ENCODE data around the gene FAM53B. TPM values are rescaled to one million over a fixed set of nuclear protein-coding genes. Genes with fewer than 3 reads are reported as not detected.
A peak's percentile ranks its signal among the peaks of the same experiment; 100 is the strongest.

FAM53B gene
- total and polyA plus RNA-seq, 4 donors = 14.6 to 45.4 (median 18.2) TPM

DNA sequence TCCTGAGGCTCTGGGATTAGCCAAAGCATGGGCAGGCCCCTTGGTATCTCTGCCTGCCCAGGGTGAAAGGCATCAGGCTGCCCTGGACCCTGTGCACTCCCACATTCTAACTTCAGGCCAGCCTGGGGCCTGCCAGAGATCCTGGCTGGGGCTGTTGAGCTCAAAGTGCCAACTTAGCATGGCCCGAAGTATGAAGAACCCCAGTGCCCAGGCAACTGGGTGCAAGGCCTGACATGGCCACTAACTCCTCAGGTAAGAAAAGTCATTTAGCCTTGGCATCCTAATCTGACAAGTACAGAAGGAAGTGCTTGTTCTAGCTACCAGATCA is 43.2 kb downstream of the FAM53B start:
- H3K27ac ChIP-seq (ENCODE audit: low read depth in 1 of 2, low read length in 1 of 2) = peak overlapping the region; percentile 85 to 94
- H3K9ac ChIP-seq (ENCODE audit: insufficient read depth in 1 of 2, low read length in 2 of 2) = no peak overlapping the region

DNA sequence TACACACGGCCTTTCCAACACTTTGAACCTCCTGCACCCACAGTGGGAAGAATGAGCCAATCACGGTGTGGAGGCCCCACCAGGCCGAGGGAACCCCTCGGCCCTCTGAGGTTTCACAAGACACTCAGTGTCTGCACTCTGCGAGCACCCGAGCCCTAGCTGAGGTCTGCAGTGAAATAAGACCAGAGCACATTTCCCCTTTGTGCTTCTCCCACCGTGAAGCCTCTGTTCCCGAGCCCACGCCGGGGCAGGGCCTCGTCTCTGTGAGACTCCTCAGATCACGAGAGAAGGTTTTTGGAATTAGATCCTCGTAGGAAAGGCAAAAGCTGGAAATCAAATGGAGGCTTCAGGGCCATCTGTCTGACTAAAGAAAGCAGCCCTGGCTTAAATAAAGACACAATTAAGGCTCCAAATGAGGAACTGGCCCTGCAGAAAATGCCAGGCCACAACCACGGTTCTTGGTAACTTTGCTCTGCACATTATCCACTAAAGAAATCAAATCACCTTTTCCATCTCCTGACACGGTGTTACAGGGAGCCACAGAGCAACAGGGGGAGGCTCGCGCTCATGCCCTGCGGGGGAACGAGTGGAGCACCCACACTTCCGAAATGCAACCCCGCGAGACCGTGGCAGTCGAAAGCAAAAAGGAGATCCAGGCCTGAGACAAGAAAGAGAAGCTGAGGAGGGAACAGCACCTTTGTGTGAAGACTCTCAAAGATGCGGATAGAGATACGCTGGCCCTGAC is 43.7 kb downstream of the FAM53B start:
- 51 to 73% methylated on average over 26 of the region's 26 CpGs for WGBS, 2 donors
- TF ChIP-seq, protein P1, sequence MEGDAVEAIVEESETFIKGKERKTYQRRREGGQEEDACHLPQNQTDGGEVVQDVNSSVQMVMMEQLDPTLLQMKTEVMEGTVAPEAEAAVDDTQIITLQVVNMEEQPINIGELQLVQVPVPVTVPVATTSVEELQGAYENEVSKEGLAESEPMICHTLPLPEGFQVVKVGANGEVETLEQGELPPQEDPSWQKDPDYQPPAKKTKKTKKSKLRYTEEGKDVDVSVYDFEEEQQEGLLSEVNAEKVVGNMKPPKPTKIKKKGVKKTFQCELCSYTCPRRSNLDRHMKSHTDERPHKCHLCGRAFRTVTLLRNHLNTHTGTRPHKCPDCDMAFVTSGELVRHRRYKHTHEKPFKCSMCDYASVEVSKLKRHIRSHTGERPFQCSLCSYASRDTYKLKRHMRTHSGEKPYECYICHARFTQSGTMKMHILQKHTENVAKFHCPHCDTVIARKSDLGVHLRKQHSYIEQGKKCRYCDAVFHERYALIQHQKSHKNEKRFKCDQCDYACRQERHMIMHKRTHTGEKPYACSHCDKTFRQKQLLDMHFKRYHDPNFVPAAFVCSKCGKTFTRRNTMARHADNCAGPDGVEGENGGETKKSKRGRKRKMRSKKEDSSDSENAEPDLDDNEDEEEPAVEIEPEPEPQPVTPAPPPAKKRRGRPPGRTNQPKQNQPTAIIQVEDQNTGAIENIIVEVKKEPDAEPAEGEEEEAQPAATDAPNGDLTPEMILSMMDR (IDR thresholded peaks at IDR 0.05; ENCODE audit: control extremely low read depth, extremely low read depth) = no peak
- no peak for DNase-seq
- Histone ChIP-seq H3K27ac (ENCODE audit: low read depth in 1 of 2, low read length in 1 of 2) (peak overlapping the region; percentile 85 to 94), H3K4me3 (no peak overlapping the region), H3K4me1 (ENCODE audit: control insufficient read depth in 5 of 5, insufficient read depth in 5 of 5, low read length in 5 of 5) (peaks cover 34 to 56% (median 49%) of the 10 kb centered on the region in 5 donors), H3K9ac (ENCODE audit: insufficient read depth in 1 of 2, low read length in 2 of 2) (no peak overlapping the region), H3K9me3 (ENCODE audit: control insufficient read depth in 4 of 4, insufficient read depth in 3 of 4, low read length in 3 of 4) (no peaks in the 10 kb centered on the region), H3K27me3 (ENCODE audit: control insufficient read depth in 3 of 3, insufficient read depth in 3 of 3, low read length in 2 of 3) (no peaks in the 10 kb centered on the region), H3K36me3 (ENCODE audit: control insufficient read depth in 4 of 4, insufficient read depth in 4 of 4, low read length in 4 of 4) (peaks cover 0 to 19% (median 4%) of the 10 kb centered on the region in 4 donors)
- ATAC-seq (ENCODE audit: insufficient read depth, low FRiP score) = no peak

More for the DNA sequence above, 43.2 kb downstream of the FAM53B start:
- no peaks in the 10 kb centered on the region for H3K27me3 ChIP-seq (ENCODE audit: control insufficient read depth in 3 of 3, insufficient read depth in 3 of 3, low read length in 2 of 3)
- TF ChIP-seq, protein P1 (IDR thresholded peaks at IDR 0.05; ENCODE audit: control extremely low read depth, extremely low read depth) = no peak
- no peak for DNase-seq
- no peak overlapping the region for H3K4me3 ChIP-seq
- ATAC-seq (ENCODE audit: insufficient read depth, low FRiP score) = no peak
- 76 to 89% methylated on average over 1 of the region's 1 CpG for WGBS, 2 donors
- peaks cover 0 to 21% (median 7%) of the 10 kb centered on the region in 4 donors for H3K36me3 ChIP-seq (ENCODE audit: control insufficient read depth in 4 of 4, insufficient read depth in 4 of 4, low read length in 4 of 4)
- H3K9me3 ChIP-seq (ENCODE audit: control insufficient read depth in 4 of 4, insufficient read depth in 3 of 4, low read length in 3 of 4) = no peaks in the 10 kb centered on the region
- H3K4me1 ChIP-seq (ENCODE audit: control insufficient read depth in 5 of 5, insufficient read depth in 5 of 5, low read length in 5 of 5) = peaks cover 37 to 61% (median 51%) of the 10 kb centered on the region in 5 donors

- ATAC-seq (ENCODE audit: insufficient read depth, low FRiP score) = no peak
- DNase-seq = no peak
- Histone ChIP-seq H3K27ac (ENCODE audit: low read depth in 1 of 2, low read length in 1 of 2) (peak overlapping the region; percentile 85 to 94), H3K36me3 (ENCODE audit: control insufficient read depth in 4 of 4, insufficient read depth in 4 of 4, low read length in 4 of 4) (peaks cover 0 to 18% (median 6%) of the 10 kb centered on the region in 4 donors), H3K4me1 (ENCODE audit: control insufficient read depth in 5 of 5, insufficient read depth in 5 of 5, low read length in 5 of 5) (peaks cover 34 to 52% (median 48%) of the 10 kb centered on the region in 5 donors), H3K9ac (ENCODE audit: insufficient read depth in 1 of 2, low read length in 2 of 2) (no peak overlapping the region), H3K9me3 (ENCODE audit: control insufficient read depth in 4 of 4, insufficient read depth in 3 of 4, low read length in 3 of 4) (no peaks in the 10 kb centered on the region), H3K4me3 (no peak overlapping the region), H3K27me3 (ENCODE audit: control insufficient read depth in 3 of 3, insufficient read depth in 3 of 3, low read length in 2 of 3) (no peaks in the 10 kb centered on the region)
- WGBS, 2 donors = 79 to 89% methylated on average over 18 of the region's 18 CpGs
- TF ChIP-seq, protein P1 (IDR thresholded peaks at IDR 0.05; ENCODE audit: control extremely low read depth, extremely low read depth) = no peak
Observed at GRCh38 chr10:124699471-124700292, 44.5 kb downstream of the FAM53B start.
